SK-N-SH (cell line): Measurements from ENCODE around the gene CYFIP2. TPM values are rescaled to one million over a fixed set of nuclear protein-coding genes. Genes with fewer than 3 reads are reported as not detected.

ENCODE experiments used
- CTCF ChIA-PET: fragments of 300-600, 350-600 bp; formaldehyde crosslinking; extraction: SDS; loops from one replicate; lab custom pipeline; 2021; lab: Yijun Ruan, JAX
- POLR2A ChIA-PET: fragments of 350-600 bp; sonication (Branson Sonifier 250); formaldehyde crosslinking; extraction: SDS; loops from one replicate; lab custom pipeline; 2020; ENCODE audit warnings: antibody characterized with exemption, inconsistent platforms; lab: Yijun Ruan, JAX
- DNase-seq: peaks from one replicate; pipeline ENCODE4 v3.0.0; 2012
- H2AFZ ChIP-seq: fragments of 200-600 bp; sonication (generic); 2 replicates; pipeline ENCODE4 v1.8.1; 2016; ENCODE audit warnings: antibody characterized with exemption, mild to moderate bottlenecking, low read depth
- H3F3A ChIP-seq: fragments of 200-600 bp; sonication (generic); replicated peaks from 2 replicates; pipeline ENCODE3; 2016; ENCODE audit warnings: antibody characterized with exemption, mild to moderate bottlenecking; ENCODE audit not compliant: insufficient read depth
- H3K27ac ChIP-seq, 2 experiments: fragments of 200-500 bp in 1 of 2; fragments of 200-600 bp in 1 of 2; sonication (Bioruptor generic) in 1 of 2; sonication (generic), shearing (Covaris generic) in 1 of 2; 2 replicates each; pipeline versions ENCODE4 v1.5.1 to v1.6.1; 2014 to 2016; ENCODE audit warnings: low read depth in 2 of 2, inconsistent platforms in 1 of 2, low read length in 1 of 2, mild to moderate bottlenecking in 1 of 2, mixed read lengths in 1 of 2
- H3K27me3 ChIP-seq: fragments of 200-600 bp; sonication (generic), shearing (Covaris generic); 2 replicates; pipeline ENCODE4 v1.6.1; 2016; ENCODE audit warnings: mixed run types; ENCODE audit not compliant: insufficient read depth
- H3K36me3 ChIP-seq, 2 experiments: fragments of 200-500 bp in 1 of 2; fragments of 200-600 bp in 1 of 2; sonication (Bioruptor generic) in 1 of 2; sonication (generic) in 1 of 2; replicated peaks in 1 of 2; 2 replicates each; pipeline versions ENCODE3 to v1.5.1; 2014 to 2016; ENCODE audit warnings: low read length in 1 of 2, mild to moderate bottlenecking in 1 of 2; ENCODE audit not compliant: insufficient read depth in 2 of 2, control insufficient read depth in 1 of 2
- H3K4me1 ChIP-seq, 2 experiments: fragments of 200-500 bp in 1 of 2; fragments of 200-600 bp in 1 of 2; sonication (Bioruptor generic) in 1 of 2; sonication (generic), shearing (Covaris generic) in 1 of 2; 2 replicates each; pipeline versions ENCODE4 v1.5.1 to v1.6.1; 2014 to 2016; ENCODE audit warnings: low read depth in 1 of 2, low read length in 1 of 2, mixed run types in 1 of 2; ENCODE audit not compliant: insufficient read depth in 2 of 2, control insufficient read depth in 1 of 2
- H3K4me2 ChIP-seq: fragments of 200-600 bp; sonication (generic), shearing (Covaris generic); 2 replicates; pipeline ENCODE4 v1.6.1; 2017; ENCODE audit warnings: mixed run types
- H3K4me3 ChIP-seq, 2 experiments: fragments of 200-500 bp in 1 of 2; fragments of 200-600 bp in 1 of 2; sonication (Bioruptor generic) in 1 of 2; sonication (generic), shearing (Covaris generic) in 1 of 2; 2 replicates each; pipeline versions ENCODE4 v1.5.1 to v1.8.1; 2014 to 2016; ENCODE audit warnings: low read depth in 2 of 2, inconsistent platforms in 1 of 2, low read length in 1 of 2, mild to moderate bottlenecking in 1 of 2, mixed read lengths in 1 of 2, moderate library complexity in 1 of 2
- H3K79me2 ChIP-seq: fragments of 200-600 bp; sonication (generic); 2 replicates; pipeline ENCODE4 v1.8.1; 2017; ENCODE audit warnings: mild to moderate bottlenecking; ENCODE audit not compliant: insufficient read depth
- H3K9ac ChIP-seq: fragments of 200-600 bp; sonication (generic); 2 replicates; pipeline ENCODE4 v1.6.1; 2017; ENCODE audit warnings: mixed run types
- H3K9me2 ChIP-seq: fragments of 200-600 bp; sonication (generic); 2 replicates; pipeline ENCODE4 v1.6.1; 2017; ENCODE audit warnings: mixed run types
- H3K9me3 ChIP-seq: fragments of 200-600 bp; sonication (generic); 2 replicates; pipeline ENCODE4 v1.6.1; 2017; ENCODE audit warnings: mixed run types, mild to moderate bottlenecking, moderate library complexity
- H4K20me1 ChIP-seq: fragments of 200-600 bp; sonication (generic); 2 replicates; pipeline ENCODE4 v1.6.1; 2017; ENCODE audit warnings: mild to moderate bottlenecking, mixed run types; ENCODE audit not compliant: insufficient read depth
- CHD2 ChIP-seq: fragments of 150-350 bp; IDR thresholded peaks from 2 replicates; pipeline ENCODE4 v1.6.1; 2018; ENCODE audit warnings: low read length; ENCODE audit not compliant: partially characterized antibody
- EZH2phosphoT487 ChIP-seq: fragments of 200-600 bp; sonication (generic); IDR thresholded peaks from 2 replicates; pipeline ENCODE4 v1.6.1; 2017; ENCODE audit warnings: low read depth, mixed run types, mild to moderate bottlenecking, antibody characterized with exemption, moderate library complexity, borderline replicate concordance
- FOXJ3 ChIP-seq: sonication (generic); formaldehyde crosslinking; IDR thresholded peaks from 2 replicates; pipeline ENCODE4 v1.5.1; 2020; ENCODE audit warnings: mild to moderate bottlenecking, missing genetic modification reagents
- FOXM1 ChIP-seq: IDR thresholded peaks from 2 replicates; pipeline ENCODE4 v1.4.0; 2012; ENCODE audit warnings: low read depth, mild to moderate bottlenecking
- GABPA ChIP-seq: IDR thresholded peaks from 2 replicates; pipeline ENCODE4 v1.4.0; 2012; ENCODE audit warnings: low read depth, mild to moderate bottlenecking
- GATA2 ChIP-seq: sonication (generic); formaldehyde crosslinking; IDR thresholded peaks from 2 replicates; pipeline ENCODE4 v1.5.0; 2020; ENCODE audit warnings: mild to moderate bottlenecking, missing genetic modification reagents
- JUND ChIP-seq: IDR thresholded peaks from 2 replicates; pipeline ENCODE4 v1.4.0; 2012
- MAX ChIP-seq: IDR thresholded peaks from 2 replicates; pipeline ENCODE4 v1.4.0; 2012; ENCODE audit warnings: low read depth
- MXI1 ChIP-seq: IDR thresholded peaks from 2 replicates; pipeline ENCODE4 v1.6.1; 2012; ENCODE audit warnings: mild to moderate bottlenecking, low read depth, low read length, improper control_type of control experiment
- NFIC ChIP-seq: IDR thresholded peaks from 2 replicates; pipeline ENCODE4 v1.4.0; 2012; ENCODE audit warnings: borderline replicate concordance
- NRF1 ChIP-seq: IDR thresholded peaks from 2 replicates; pipeline ENCODE4 v1.6.1; 2012; ENCODE audit warnings: low read depth, mild to moderate bottlenecking, low read length
- RAD21 ChIP-seq: IDR thresholded peaks from 2 replicates; pipeline ENCODE4 v1.6.1; 2012; ENCODE audit warnings: mild to moderate bottlenecking, low read length
- SIN3A ChIP-seq: IDR thresholded peaks from 2 replicates; pipeline ENCODE4 v1.6.1; 2012; ENCODE audit warnings: low read depth, mild to moderate bottlenecking, low read length, moderate library complexity, borderline replicate concordance
- TAF1 ChIP-seq: IDR thresholded peaks from 2 replicates; pipeline ENCODE4 v1.6.1; 2012; ENCODE audit warnings: low read depth, mild to moderate bottlenecking, low read length, moderate library complexity, borderline replicate concordance
- TEAD4 ChIP-seq: IDR thresholded peaks from 2 replicates; pipeline ENCODE4 v1.4.0; 2012; ENCODE audit warnings: mild to moderate bottlenecking, borderline replicate concordance; ENCODE audit not compliant: insufficient read depth
- USF1 ChIP-seq: IDR thresholded peaks from 2 replicates; pipeline ENCODE4 v1.4.0; 2012; ENCODE audit warnings: low read depth, borderline replicate concordance
- YY1 ChIP-seq: IDR thresholded peaks from 2 replicates; pipeline ENCODE4 v1.4.0; 2012; ENCODE audit warnings: low read depth, mild to moderate bottlenecking
- ZBTB33 ChIP-seq: IDR thresholded peaks from 2 replicates; pipeline ENCODE4 v1.4.0; 2012; ENCODE audit warnings: low read depth, borderline replicate concordance
- WGBS: methylation state at CpG from one replicate; pipeline ENCODE4 v1.1.6; 2017; ENCODE audit warnings: low lambda C conversion rate; 5-methylcytosine and 5-hydroxymethylcytosine counted together
- polyA plus RNA-seq, 3 experiments: library from polyadenylated mRNA; depleted of rRNA; stranded (reverse); fragments of >200 nt; gene quantifications; 2 replicates each; pipeline ENCODE4 v1.2.3, GENCODE V29; 2012
- TF ChIP-seq, protein P1 (sequence below): fragments of 150-350 bp; IDR thresholded peaks from 2 replicates; pipeline ENCODE4 v1.6.1; 2016; ENCODE audit warnings: mild to moderate bottlenecking, low read depth, low read length

The CYFIP2 gene
- polyA plus RNA-seq, 1 of the 3 experiments (the other 2 are of a cell fraction): 20.1 TPM

DNA sequence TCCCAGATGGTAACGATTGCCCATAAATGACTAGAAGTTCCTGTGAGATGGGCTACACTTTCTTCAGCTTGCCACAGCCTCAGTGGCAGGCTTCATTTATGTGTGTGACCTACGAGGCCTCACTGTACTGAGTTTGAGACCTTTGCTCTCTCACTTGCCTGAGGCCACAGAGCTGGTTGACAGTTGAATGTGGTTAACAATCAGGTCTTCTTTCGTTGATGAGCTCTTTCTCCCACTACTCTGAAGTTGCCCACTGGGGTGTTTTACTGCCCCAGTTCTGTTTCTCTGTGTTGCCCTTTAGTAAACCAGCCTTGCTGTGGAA is 70.5 kb downstream of the CYFIP2 start:
- Histone ChIP-seq H3K4me3 (no peak overlapping the region), H3K9me2 (no peaks in the 10 kb centered on the region), H3K36me3 (peaks cover 3 to 29% of the 10 kb centered on the region in 2 experiments), H3K27me3 (no peaks in the 10 kb centered on the region), H3K4me1 (no peaks in the 10 kb centered on the region; a peak in 1 of 4 replicates), H2AFZ (no peak overlapping the region), H3K9me3 (no peaks in the 10 kb centered on the region), H3K4me2 (no peak overlapping the region), H3F3A (no peaks in the 10 kb centered on the region)
- 78% methylated on average over 3 of the region's 3 CpGs for WGBS
- POLR2A ChIA-PET: no interaction called here
- no peak for DNase-seq
- TF ChIP-seq ZBTB33: no peak
- TF ChIP-seq JUND: no peak
- no peak for TF ChIP-seq RAD21
- no peak for TF ChIP-seq YY1
- no peak for TF ChIP-seq GATA2 (CRISPR knock-in tag)
- no peak for TF ChIP-seq TAF1
- no peak for TF ChIP-seq NRF1
- no peak for TF ChIP-seq MXI1
- no peak for TF ChIP-seq FOXJ3 (CRISPR knock-in tag)
- TF ChIP-seq, protein P1, sequence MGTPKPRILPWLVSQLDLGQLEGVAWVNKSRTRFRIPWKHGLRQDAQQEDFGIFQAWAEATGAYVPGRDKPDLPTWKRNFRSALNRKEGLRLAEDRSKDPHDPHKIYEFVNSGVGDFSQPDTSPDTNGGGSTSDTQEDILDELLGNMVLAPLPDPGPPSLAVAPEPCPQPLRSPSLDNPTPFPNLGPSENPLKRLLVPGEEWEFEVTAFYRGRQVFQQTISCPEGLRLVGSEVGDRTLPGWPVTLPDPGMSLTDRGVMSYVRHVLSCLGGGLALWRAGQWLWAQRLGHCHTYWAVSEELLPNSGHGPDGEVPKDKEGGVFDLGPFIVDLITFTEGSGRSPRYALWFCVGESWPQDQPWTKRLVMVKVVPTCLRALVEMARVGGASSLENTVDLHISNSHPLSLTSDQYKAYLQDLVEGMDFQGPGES: no peak
- no peak for TF ChIP-seq USF1
- no peak for TF ChIP-seq GABPA
- no peak for TF ChIP-seq FOXM1
- no peak for TF ChIP-seq MAX
- TF ChIP-seq SIN3A: no peak
- no peak for TF ChIP-seq NFIC
- no peak for TF ChIP-seq EZH2phosphoT487
- no peak for TF ChIP-seq CHD2
- no peak for TF ChIP-seq TEAD4
- TF ChIP-seq, all 33 proteins: peak for 0
- Histone ChIP-seq H3K79me2 (no peaks in the 10 kb centered on the region), H3K27ac (no peak overlapping the region), H4K20me1 (no peaks in the 10 kb centered on the region), H3K9ac (no peak overlapping the region)
- CTCF ChIA-PET: interaction anchor here (0.7 to 4.8 kb wide), 11 partner anchors 8 to 408 kb away, joined by 3 to 24 read pairs (median 4); partner anchors contain the start of gene LSM11
